NT2/D1 (cell line): ENCODE results near the gene LMOD1.

Experiments used
- YY1 ChIP-seq: IDR thresholded peaks from 2 replicates; pipeline ENCODE4 v1.6.1; 2011; ENCODE audit not compliant: insufficient read length, insufficient read depth
- ZNF274 ChIP-seq: IDR thresholded peaks from 2 replicates; pipeline ENCODE4 v1.6.1; 2011; ENCODE audit warnings: mild to moderate bottlenecking, low read depth, low read length

DNA sequence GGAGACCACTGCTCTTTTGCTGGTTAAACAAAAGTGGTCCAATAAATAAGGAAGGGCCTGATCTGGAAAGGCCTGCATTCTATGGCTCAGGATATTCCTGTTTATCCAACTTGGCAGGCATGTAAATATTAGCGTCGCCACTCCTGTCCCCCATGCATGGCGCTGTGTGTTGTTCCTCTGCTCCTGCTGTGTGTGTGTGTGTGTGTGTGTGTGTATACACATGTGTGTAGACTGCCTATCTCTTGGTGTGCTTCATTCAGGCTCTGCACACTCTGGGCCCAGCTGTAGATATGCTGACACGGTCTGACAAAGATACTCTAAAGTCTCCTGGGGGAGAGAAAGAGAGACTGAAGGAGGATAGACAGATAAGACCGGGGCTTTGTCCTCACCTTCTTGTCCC lies 6.8 kb downstream of the LMOD1 start:
- no peak for TF ChIP-seq ZNF274
- no peak for TF ChIP-seq YY1
